ENCODE data around the gene CD200R1. TPM values are rescaled to one million over a fixed set of nuclear protein-coding genes. Genes with fewer than 3 reads are reported as not detected.
A peak's percentile ranks its signal among the peaks of the same experiment; 100 is the strongest.

CD200R1 gene
- total and polyA plus RNA-seq, 9 of the 15 experiments (the other 6 are each of a cell fraction or from before 2014, with no cell fraction given) = 0.04 to 0.23 (median 0.09) TPM; not detected in 5

DNA sequence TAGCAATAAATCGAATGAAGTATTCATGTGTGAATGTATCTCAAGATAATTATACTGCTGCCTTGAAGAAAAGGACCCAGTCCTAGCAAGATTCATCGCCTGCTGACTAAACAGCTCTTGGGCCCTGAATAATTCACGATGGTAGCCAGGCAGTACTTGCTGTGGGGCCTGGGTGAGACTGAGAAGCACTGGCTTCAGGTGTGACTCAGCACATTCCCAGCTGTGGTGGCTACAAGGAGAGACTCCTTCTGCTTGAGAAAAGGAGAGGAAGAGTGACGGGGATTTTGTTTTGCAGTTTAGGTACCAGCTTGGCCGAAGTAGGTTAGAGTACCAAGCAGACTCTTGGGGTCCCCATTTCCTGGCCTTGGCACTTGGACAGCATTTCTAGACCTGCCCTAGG lies 80.6 kb downstream of the CD200R1 start (continued):
- no peak for TF ChIP-seq CUX1 (CRISPR knock-in tag; IDR thresholded peaks at IDR 0.05)
- no peak for TF ChIP-seq NFIX (CRISPR knock-in tag; IDR thresholded peaks at IDR 0.05; ENCODE audit: low read depth)
- TF ChIP-seq, protein P1, sequence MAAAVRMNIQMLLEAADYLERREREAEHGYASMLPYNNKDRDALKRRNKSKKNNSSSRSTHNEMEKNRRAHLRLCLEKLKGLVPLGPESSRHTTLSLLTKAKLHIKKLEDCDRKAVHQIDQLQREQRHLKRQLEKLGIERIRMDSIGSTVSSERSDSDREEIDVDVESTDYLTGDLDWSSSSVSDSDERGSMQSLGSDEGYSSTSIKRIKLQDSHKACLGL (CRISPR knock-in tag; IDR thresholded peaks at IDR 0.05; ENCODE audit: borderline replicate concordance, poor library complexity, severe bottlenecking) = no peak
- TF ChIP-seq LEF1 (IDR thresholded peaks at IDR 0.05) = no peak
- TF ChIP-seq ZNF354B (CRISPR knock-in tag; IDR thresholded peaks at IDR 0.05) = no peak
- TF ChIP-seq BACH1 (tag; IDR thresholded peaks at IDR 0.05) = peak; percentile 91
- TF ChIP-seq CEBPB (tag; IDR thresholded peaks at IDR 0.05) = no peak
- TF ChIP-seq ZNF263 (CRISPR knock-in tag; IDR thresholded peaks at IDR 0.05; ENCODE audit: borderline replicate concordance) = no peak
- no peak for TF ChIP-seq BCOR (IDR thresholded peaks at IDR 0.05)
- no peak for TF ChIP-seq RHOXF2B (CRISPR knock-in tag; conservative IDR thresholded peaks at IDR 0.05)
- TF ChIP-seq ZBTB9 (CRISPR knock-in tag; IDR thresholded peaks at IDR 0.05) = no peak
- TF ChIP-seq, protein P2, sequence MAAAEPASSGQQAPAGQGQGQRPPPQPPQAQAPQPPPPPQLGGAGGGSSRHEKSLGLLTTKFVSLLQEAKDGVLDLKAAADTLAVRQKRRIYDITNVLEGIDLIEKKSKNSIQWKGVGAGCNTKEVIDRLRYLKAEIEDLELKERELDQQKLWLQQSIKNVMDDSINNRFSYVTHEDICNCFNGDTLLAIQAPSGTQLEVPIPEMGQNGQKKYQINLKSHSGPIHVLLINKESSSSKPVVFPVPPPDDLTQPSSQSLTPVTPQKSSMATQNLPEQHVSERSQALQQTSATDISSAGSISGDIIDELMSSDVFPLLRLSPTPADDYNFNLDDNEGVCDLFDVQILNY (CRISPR knock-in tag; IDR thresholded peaks at IDR 0.05) = no peak
- TF ChIP-seq SMARCC2 (IDR thresholded peaks at IDR 0.05; ENCODE audit: low read depth) = no peak
- no peak for TF ChIP-seq SETDB1 (IDR thresholded peaks at IDR 0.05; ENCODE audit: low read length)
- TF ChIP-seq, protein P3, sequence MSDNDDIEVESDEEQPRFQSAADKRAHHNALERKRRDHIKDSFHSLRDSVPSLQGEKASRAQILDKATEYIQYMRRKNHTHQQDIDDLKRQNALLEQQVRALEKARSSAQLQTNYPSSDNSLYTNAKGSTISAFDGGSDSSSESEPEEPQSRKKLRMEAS (CRISPR knock-in tag; IDR thresholded peaks at IDR 0.05) = no peak
- TF ChIP-seq ZNF24 (IDR thresholded peaks at IDR 0.05) = no peak
- TF ChIP-seq, protein P4, sequence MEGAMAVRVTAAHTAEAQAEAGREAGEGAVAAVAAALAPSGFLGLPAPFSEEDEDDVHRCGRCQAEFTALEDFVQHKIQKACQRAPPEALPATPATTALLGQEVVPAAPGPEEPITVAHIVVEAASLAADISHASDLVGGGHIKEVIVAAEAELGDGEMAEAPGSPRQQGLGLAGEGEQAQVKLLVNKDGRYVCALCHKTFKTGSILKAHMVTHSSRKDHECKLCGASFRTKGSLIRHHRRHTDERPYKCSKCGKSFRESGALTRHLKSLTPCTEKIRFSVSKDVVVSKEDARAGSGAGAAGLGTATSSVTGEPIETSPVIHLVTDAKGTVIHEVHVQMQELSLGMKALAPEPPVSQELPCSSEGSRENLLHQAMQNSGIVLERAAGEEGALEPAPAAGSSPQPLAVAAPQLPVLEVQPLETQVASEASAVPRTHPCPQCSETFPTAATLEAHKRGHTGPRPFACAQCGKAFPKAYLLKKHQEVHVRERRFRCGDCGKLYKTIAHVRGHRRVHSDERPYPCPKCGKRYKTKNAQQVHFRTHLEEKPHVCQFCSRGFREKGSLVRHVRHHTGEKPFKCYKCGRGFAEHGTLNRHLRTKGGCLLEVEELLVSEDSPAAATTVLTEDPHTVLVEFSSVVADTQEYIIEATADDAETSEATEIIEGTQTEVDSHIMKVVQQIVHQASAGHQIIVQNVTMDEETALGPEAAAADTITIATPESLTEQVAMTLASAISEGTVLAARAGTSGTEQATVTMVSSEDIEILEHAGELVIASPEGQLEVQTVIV (CRISPR knock-in tag; IDR thresholded peaks at IDR 0.05; ENCODE audit: borderline replicate concordance) = no peak
- TF ChIP-seq ATF1 (CRISPR knock-in tag; IDR thresholded peaks at IDR 0.05) = no peak
- no peak for TF ChIP-seq ATF1 (tag; IDR thresholded peaks at IDR 0.05)
- TF ChIP-seq KLF13 (tag; IDR thresholded peaks at IDR 0.05; ENCODE audit: borderline replicate concordance, low read depth) = no peak

Measured in K562 (cell line).